IMR-90 (cell line): ENCODE data around the gene GPRIN2. TPM values are rescaled to one million over a fixed set of nuclear protein-coding genes. Genes with fewer than 3 reads are reported as not detected.

Experiments used
- ATAC-seq: fragments of 200-7000 bp; cut with Tn5 transposase; 2 replicates; pipeline ENCODE4 v1.9.1; 2020; ENCODE audit warnings: low read depth, mild to moderate bottlenecking, moderate library complexity
- BruUV-seq: library from RNA; stranded (reverse); fragments of 400-500 nt; replicated peaks from 2 replicates; lab custom pipeline; 2021; lab: Mats Ljungman, UMichigan
- CTCF ChIA-PET: fragments of 300-600 bp; formaldehyde crosslinking; extraction: SDS; loops from one replicate; lab custom pipeline; 2021; ENCODE audit warnings: antibody characterized with exemption; lab: Yijun Ruan, JAX
- POLR2A ChIA-PET: fragments of 300-600 bp; sonication (Branson Sonifier 250); formaldehyde crosslinking; loops from one replicate; lab custom pipeline; 2022; ENCODE audit warnings: antibody characterized with exemption; ENCODE audit not compliant: unreplicated experiment; lab: Charles Lee
- DNase-seq: peaks from one replicate; pipeline ENCODE4 v3.0.0; 2013
- H2AFZ ChIP-seq: replicated peaks from 2 replicates; pipeline ENCODE3; 2013; ENCODE audit warnings: low read length, mild to moderate bottlenecking; ENCODE audit not compliant: poor library complexity
- H2AK5ac ChIP-seq: 2 replicates; pipeline ENCODE4 v1.6.1; 2013; ENCODE audit warnings: low read depth, low read length, inconsistent platforms
- H2AK9ac ChIP-seq: replicated peaks from 2 replicates; pipeline ENCODE3; 2013; ENCODE audit warnings: mild to moderate bottlenecking, low read depth, low read length, moderate library complexity; ENCODE audit not compliant: poor library complexity
- H2BK120ac ChIP-seq: 2 replicates; pipeline ENCODE4 v1.6.1; 2013; ENCODE audit warnings: low read depth, low read length, inconsistent platforms
- H2BK15ac ChIP-seq: 3 replicates; pipeline ENCODE4 v1.6.1; 2013; ENCODE audit warnings: low read depth, low read length, inconsistent platforms
- H2BK20ac ChIP-seq: 2 replicates; pipeline ENCODE4 v1.6.1; 2013; ENCODE audit warnings: low read depth, mild to moderate bottlenecking, inconsistent platforms, low read length, moderate library complexity
- H2BK5ac ChIP-seq: 2 replicates; pipeline ENCODE4 v1.6.1; 2013; ENCODE audit warnings: mild to moderate bottlenecking, low read depth, low read length, inconsistent platforms; ENCODE audit not compliant: poor library complexity, severe bottlenecking
- H3K14ac ChIP-seq: replicated peaks from 2 replicates; pipeline ENCODE4 v1.6.1; 2013; ENCODE audit warnings: low read depth, low read length, inconsistent platforms
- H3K18ac ChIP-seq: 2 replicates; pipeline ENCODE4 v1.6.1; 2013; ENCODE audit warnings: low read depth, low read length, control low read depth
- H3K23ac ChIP-seq: 2 replicates; pipeline ENCODE4 v1.6.1; 2013; ENCODE audit warnings: low read depth, low read length, inconsistent platforms
- H3K27ac ChIP-seq: 2 replicates; pipeline ENCODE4 v1.5.1; 2013; ENCODE audit warnings: mild to moderate bottlenecking, control low read depth, low read length; ENCODE audit not compliant: insufficient read depth
- H3K27me3 ChIP-seq: 2 replicates; pipeline ENCODE4 v1.6.1; 2013; ENCODE audit warnings: low read length; ENCODE audit not compliant: control insufficient read depth, insufficient read depth
- H3K36me3 ChIP-seq: 2 replicates; pipeline ENCODE4 v1.6.1; 2013; ENCODE audit warnings: low read length, mixed read lengths; ENCODE audit not compliant: control insufficient read depth, insufficient read depth
- H3K4ac ChIP-seq: 2 replicates; pipeline ENCODE4 v1.6.1; 2013; ENCODE audit warnings: low read depth, low read length, inconsistent platforms
- H3K4me1 ChIP-seq: 2 replicates; pipeline ENCODE4 v1.6.1; 2013; ENCODE audit warnings: low read length, mixed read lengths; ENCODE audit not compliant: control insufficient read depth, insufficient read depth
- H3K4me2 ChIP-seq: 2 replicates; pipeline ENCODE4 v1.6.1; 2013; ENCODE audit warnings: low read depth, mild to moderate bottlenecking, control low read depth, low read length, moderate library complexity
- H3K4me3 ChIP-seq: 2 replicates; pipeline ENCODE4 v1.5.1; 2013; ENCODE audit warnings: low read depth, mild to moderate bottlenecking, control low read depth, low read length, moderate library complexity; ENCODE audit not compliant: insufficient read depth
- H3K56ac ChIP-seq: 2 replicates; pipeline ENCODE4 v1.6.1; 2013; ENCODE audit warnings: low read length, inconsistent platforms; ENCODE audit not compliant: insufficient read depth; ENCODE audit errors: extremely low read depth
- H3K79me1 ChIP-seq, 2 experiments: 2 replicates each; pipeline ENCODE4 v1.6.1; 2013; ENCODE audit warnings: low read length in 2 of 2, inconsistent platforms in 1 of 2, low read depth in 1 of 2
- H3K9ac ChIP-seq: 2 replicates; pipeline ENCODE4 v1.6.1; 2013; ENCODE audit warnings: low read depth, low read length, control low read depth
- H3K9me1 ChIP-seq: 2 replicates; pipeline ENCODE4 v1.6.1; 2013; ENCODE audit warnings: low read length, inconsistent platforms; ENCODE audit not compliant: insufficient read depth
- H3K9me3 ChIP-seq: 2 replicates; pipeline ENCODE4 v1.6.1; 2013; ENCODE audit warnings: low read length; ENCODE audit not compliant: control insufficient read depth, insufficient read depth
- H4K20me1 ChIP-seq: 2 replicates; pipeline ENCODE4 v1.6.1; 2013; ENCODE audit warnings: low read length, inconsistent platforms; ENCODE audit not compliant: insufficient read depth
- H4K5ac ChIP-seq: 2 replicates; pipeline ENCODE4 v1.6.1; 2013; ENCODE audit warnings: mild to moderate bottlenecking, low read depth, low read length, control low read depth
- H4K8ac ChIP-seq, 2 experiments: 2 replicates each; pipeline ENCODE4 v1.6.1; 2013; ENCODE audit warnings: low read depth in 2 of 2, low read length in 2 of 2, control low read depth in 1 of 2, inconsistent platforms in 1 of 2
- H4K91ac ChIP-seq: 2 replicates; pipeline ENCODE4 v1.6.1; 2013; ENCODE audit warnings: low read depth, low read length, inconsistent platforms; ENCODE audit not compliant: insufficient read depth
- BHLHE40 ChIP-seq: fragments of 150-350 bp; IDR thresholded peaks from 2 replicates; pipeline ENCODE4 v1.6.1; 2016; ENCODE audit warnings: mild to moderate bottlenecking, low read depth, low read length
- CEBPB ChIP-seq: IDR thresholded peaks from 2 replicates; pipeline ENCODE4 v1.6.1; 2012; ENCODE audit warnings: low read depth, low read length, improper control_type of control experiment
- CHD1 ChIP-seq: IDR thresholded peaks from 2 replicates; pipeline ENCODE4 v1.6.1; 2012; ENCODE audit warnings: low read depth, low read length, improper control_type of control experiment
- CTCF ChIP-seq: conservative IDR thresholded peaks from 2 replicates; pipeline ENCODE4 v1.5.1; 2012; ENCODE audit warnings: mild to moderate bottlenecking, low read depth, low read length, improper control_type of control experiment
- ELK1 ChIP-seq: fragments of 150-350 bp; IDR thresholded peaks from 2 replicates; pipeline ENCODE4 v1.6.1; 2016; ENCODE audit warnings: low read depth, mild to moderate bottlenecking, low read length, moderate library complexity, borderline replicate concordance
- MAFK ChIP-seq: IDR thresholded peaks from 2 replicates; pipeline ENCODE4 v1.6.1; 2012; ENCODE audit warnings: low read depth, low read length, improper control_type of control experiment
- MAZ ChIP-seq: IDR thresholded peaks from 2 replicates; pipeline ENCODE4 v1.6.1; 2012; ENCODE audit warnings: low read depth, mild to moderate bottlenecking, low read length, improper control_type of control experiment, moderate library complexity, borderline replicate concordance
- NFE2L2 ChIP-seq: fragments of 150-350 bp; IDR thresholded peaks from 2 replicates; pipeline ENCODE4 v1.6.1; 2016; ENCODE audit warnings: low read depth, mild to moderate bottlenecking, low read length
- POLR2A ChIP-seq: IDR thresholded peaks from 2 replicates; pipeline ENCODE4 v1.6.1; 2012; ENCODE audit warnings: mild to moderate bottlenecking, low read depth, low read length
- RAD21 ChIP-seq: IDR thresholded peaks from 2 replicates; pipeline ENCODE4 v1.6.1; 2012; ENCODE audit warnings: low read length, improper control_type of control experiment
- RCOR1 ChIP-seq: IDR thresholded peaks from 2 replicates; pipeline ENCODE4 v1.6.1; 2012; ENCODE audit warnings: mild to moderate bottlenecking, low read length, improper control_type of control experiment; ENCODE audit not compliant: insufficient replicate concordance
- RFX5 ChIP-seq: IDR thresholded peaks from 2 replicates; pipeline ENCODE4 v1.8.0; 2012; ENCODE audit warnings: low read depth, mild to moderate bottlenecking, low read length, moderate library complexity
- SMC3 ChIP-seq: fragments of 150-350 bp; IDR thresholded peaks from 2 replicates; pipeline ENCODE4 v1.6.1; 2016; ENCODE audit warnings: low read depth, mild to moderate bottlenecking, antibody characterized with exemption, low read length, moderate library complexity
- WGBS, 2 experiments: methylation state at CpG; one replicate each; pipeline versions ENCODE4 v1.1.5 to v1.1.7; 2013; ENCODE audit warnings: missing lambda C conversion rate in 2 of 2; ENCODE audit not compliant: insufficient read length in 1 of 2; ENCODE audit errors: extremely low coverage in 2 of 2; 5-methylcytosine and 5-hydroxymethylcytosine counted together
- dilution Hi-C: fragments of 300-500 bp; cut with HindIII; formaldehyde crosslinking; loops from one replicate; pipeline ENCODE4 v1.14.3; 2018; ENCODE audit warnings: low sequenced_read_pairs; ENCODE audit not compliant: unreplicated experiment
- in situ Hi-C: fragments of 300-500 bp; cut with MboI; formaldehyde crosslinking; loops from 3 replicates; pipeline ENCODE4 v1.14.3; 2019; ENCODE audit warnings: low sequenced_read_pairs, inconsistent platforms, mixed read lengths
- intact Hi-C: fragments of 100-400 bp; cut with micrococcal nuclease; formaldehyde crosslinking; loops from 2 replicates; pipeline ENCODE4 v1.10.0; 2022
- polyA plus RNA-seq, 3 experiments: library from polyadenylated mRNA; depleted of rRNA; stranded (reverse); fragments of >200 nt; gene quantifications; 2 replicates each; pipeline ENCODE4 v1.2.3, GENCODE V29; 2012; ENCODE audit warnings: low replicate concordance in 1 of 3
- total RNA-seq: library from RNA; depleted of rRNA; stranded (reverse); fragments of >200 nt; gene quantifications from 2 replicates; pipeline ENCODE4 v1.2.3, GENCODE V29; 2012
- TF ChIP-seq, protein P1 (sequence below): fragments of 150-350 bp; IDR thresholded peaks from 2 replicates; pipeline ENCODE4 v1.6.1; 2017; ENCODE audit warnings: mild to moderate bottlenecking, antibody characterized with exemption, low read length, low read depth

GPRIN2 gene
- total and polyA plus RNA-seq, 2 of the 4 experiments (the other 2 are of a cell fraction) = under 0.01 TPM; not detected in 1

DNA sequence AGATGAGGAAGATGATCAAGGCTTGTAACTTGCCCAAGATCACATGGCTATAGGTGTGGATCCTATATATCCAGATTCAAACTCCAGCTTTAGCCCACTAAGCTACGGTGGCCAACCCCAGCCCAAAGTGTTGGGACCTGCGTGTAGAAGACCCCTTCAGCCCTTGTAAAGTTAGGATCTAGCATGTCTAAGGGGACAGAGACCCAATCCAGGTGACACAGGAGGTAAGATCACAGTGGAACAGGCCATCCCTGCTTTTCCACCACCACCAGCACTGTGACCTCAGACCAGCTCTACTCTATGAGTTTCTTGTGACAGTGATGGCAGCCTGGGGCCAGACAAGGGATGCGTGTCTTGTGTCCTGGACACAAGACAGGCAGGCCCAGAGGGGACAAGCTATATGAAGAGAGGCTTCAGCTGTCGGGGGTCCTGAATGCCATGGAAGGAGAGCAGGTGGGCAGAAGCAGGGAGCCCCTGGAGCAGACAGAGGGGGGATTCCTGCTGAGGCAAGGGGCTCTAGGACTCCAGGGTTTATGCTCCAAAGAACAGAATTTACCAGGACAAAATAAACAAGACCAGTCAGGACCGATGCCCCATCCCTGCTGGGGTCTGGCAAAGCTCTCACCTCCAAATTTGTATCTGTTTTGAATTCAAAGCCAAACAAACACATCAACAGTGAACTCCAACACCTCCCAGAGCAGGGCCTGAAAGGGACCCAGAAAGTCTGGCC, 10.4 kb downstream of the GPRIN2 start:
- DNase-seq = no peak

More for the DNA sequence above, 10.4 kb downstream of the GPRIN2 start:
- Histone ChIP-seq H2BK20ac (no peak overlapping the region), H3K9me3 (no peaks in the 10 kb centered on the region), H3K9me1 (peaks cover 9% of the 10 kb centered on the region; the same call in 1 of the 2 replicates), H3K56ac (no peak overlapping the region), H2AK9ac (no peak overlapping the region), H4K5ac (no peak overlapping the region), H2AFZ (no peak overlapping the region), H4K8ac (no peak overlapping the region), H2BK5ac (no peak overlapping the region), H3K36me3 (no peaks in the 10 kb centered on the region), H3K79me1 (no peaks in the 10 kb centered on the region), H3K18ac (no peak overlapping the region), H2BK15ac (no peak overlapping the region), H3K9ac (no peak overlapping the region), H2AK5ac (no peak overlapping the region), H3K4me2 (no peak overlapping the region), H3K4me1 (peaks cover 2% of the 10 kb centered on the region), H2BK120ac (no peak overlapping the region), H3K4me3 (no peak overlapping the region), H3K23ac (no peak overlapping the region), H3K27ac (no peak overlapping the region), H3K14ac (no peak overlapping the region), H4K20me1 (no peaks in the 10 kb centered on the region), H3K4ac (no peak overlapping the region), H3K27me3 (peaks cover 2% of the 10 kb centered on the region), H4K91ac (no peak overlapping the region)
- in situ Hi-C loops = loop anchor here (25.0 kb wide), 2 partner anchors 866 to 1559 kb away; partner anchors contain the start of gene DEPP1
- intact Hi-C loops = no loop called here
- dilution Hi-C loops = no loop called here
- ChIA-PET POLR2A (no interaction called here), CTCF (no interaction called here)
- WGBS, 2 experiments = 66% methylated on average over 4 of the region's 5 CpGs; no CpG with 5 or more reads in 1 of the 2 experiments
- no peak for ATAC-seq
- no peak for TF ChIP-seq NFE2L2
- TF ChIP-seq CHD1 = no peak
- no peak for TF ChIP-seq RCOR1
- TF ChIP-seq MAZ = no peak
- TF ChIP-seq RFX5 = no peak
- TF ChIP-seq ELK1 = no peak
- TF ChIP-seq MAFK = no peak
- TF ChIP-seq CTCF = no peak
- TF ChIP-seq RAD21 = no peak
- no peak for TF ChIP-seq CEBPB
- no peak for TF ChIP-seq SMC3
- TF ChIP-seq POLR2A = no peak
- TF ChIP-seq, protein P1, sequence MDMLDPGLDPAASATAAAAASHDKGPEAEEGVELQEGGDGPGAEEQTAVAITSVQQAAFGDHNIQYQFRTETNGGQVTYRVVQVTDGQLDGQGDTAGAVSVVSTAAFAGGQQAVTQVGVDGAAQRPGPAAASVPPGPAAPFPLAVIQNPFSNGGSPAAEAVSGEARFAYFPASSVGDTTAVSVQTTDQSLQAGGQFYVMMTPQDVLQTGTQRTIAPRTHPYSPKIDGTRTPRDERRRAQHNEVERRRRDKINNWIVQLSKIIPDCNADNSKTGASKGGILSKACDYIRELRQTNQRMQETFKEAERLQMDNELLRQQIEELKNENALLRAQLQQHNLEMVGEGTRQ = no peak
- TF ChIP-seq BHLHE40 = no peak
- no TSS peak for BruUV-seq
